ENCODE results near the gene WDCP. TPM values are rescaled to one million over a fixed set of nuclear protein-coding genes. Genes with fewer than 3 reads are reported as not detected.

Gene WDCP
- total RNA-seq, 1 experiment from 2014 or later, result 20.0 TPM

DNA sequence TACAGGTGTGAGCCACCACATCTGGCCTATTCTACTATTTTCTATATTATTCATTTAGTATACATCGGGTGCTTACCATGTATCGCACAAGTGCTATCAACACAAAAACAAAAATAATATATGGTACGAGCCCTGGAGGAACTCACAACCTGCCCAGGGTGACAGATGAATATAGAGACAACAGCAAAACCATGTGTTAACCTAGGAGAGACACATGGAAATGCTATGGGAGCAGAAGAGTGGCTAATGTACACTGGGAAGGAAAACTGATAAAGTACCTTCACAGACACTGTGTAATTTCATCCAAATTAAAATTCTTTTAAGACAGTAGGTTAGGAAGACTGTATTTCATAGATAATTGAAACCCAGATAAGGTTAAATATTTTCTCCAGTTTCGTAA, 25.1 kb upstream of the WDCP start:
- ChIA-PET CTCF (no interaction called here), POLR2A (no interaction called here)
- H3K27ac ChIP-seq (ENCODE audit: low read length), result no peak overlapping the region
- DNase-seq (ENCODE audit: low read depth, low spot score) (no peak), ATAC-seq (no peak)
- no peaks in the 10 kb centered on the region for H3K27me3 ChIP-seq (ENCODE audit: control insufficient read depth, insufficient read depth, low read length)
- H3K4me3 ChIP-seq (ENCODE audit: low read depth in 2 of 2, low read length in 2 of 2), result no peak overlapping the region
- H3K4me1 ChIP-seq (ENCODE audit: control insufficient read depth, insufficient read depth, low read length), result peaks cover 4% of the 10 kb centered on the region; the same call in 1 of the 2 replicates
- no peaks in the 10 kb centered on the region for H3K9me3 ChIP-seq (ENCODE audit: control insufficient read depth, insufficient read depth, low read depth, low read length)
- BruUV-seq (replicated peaks), result no TSS peak
- TF ChIP-seq, protein P1, sequence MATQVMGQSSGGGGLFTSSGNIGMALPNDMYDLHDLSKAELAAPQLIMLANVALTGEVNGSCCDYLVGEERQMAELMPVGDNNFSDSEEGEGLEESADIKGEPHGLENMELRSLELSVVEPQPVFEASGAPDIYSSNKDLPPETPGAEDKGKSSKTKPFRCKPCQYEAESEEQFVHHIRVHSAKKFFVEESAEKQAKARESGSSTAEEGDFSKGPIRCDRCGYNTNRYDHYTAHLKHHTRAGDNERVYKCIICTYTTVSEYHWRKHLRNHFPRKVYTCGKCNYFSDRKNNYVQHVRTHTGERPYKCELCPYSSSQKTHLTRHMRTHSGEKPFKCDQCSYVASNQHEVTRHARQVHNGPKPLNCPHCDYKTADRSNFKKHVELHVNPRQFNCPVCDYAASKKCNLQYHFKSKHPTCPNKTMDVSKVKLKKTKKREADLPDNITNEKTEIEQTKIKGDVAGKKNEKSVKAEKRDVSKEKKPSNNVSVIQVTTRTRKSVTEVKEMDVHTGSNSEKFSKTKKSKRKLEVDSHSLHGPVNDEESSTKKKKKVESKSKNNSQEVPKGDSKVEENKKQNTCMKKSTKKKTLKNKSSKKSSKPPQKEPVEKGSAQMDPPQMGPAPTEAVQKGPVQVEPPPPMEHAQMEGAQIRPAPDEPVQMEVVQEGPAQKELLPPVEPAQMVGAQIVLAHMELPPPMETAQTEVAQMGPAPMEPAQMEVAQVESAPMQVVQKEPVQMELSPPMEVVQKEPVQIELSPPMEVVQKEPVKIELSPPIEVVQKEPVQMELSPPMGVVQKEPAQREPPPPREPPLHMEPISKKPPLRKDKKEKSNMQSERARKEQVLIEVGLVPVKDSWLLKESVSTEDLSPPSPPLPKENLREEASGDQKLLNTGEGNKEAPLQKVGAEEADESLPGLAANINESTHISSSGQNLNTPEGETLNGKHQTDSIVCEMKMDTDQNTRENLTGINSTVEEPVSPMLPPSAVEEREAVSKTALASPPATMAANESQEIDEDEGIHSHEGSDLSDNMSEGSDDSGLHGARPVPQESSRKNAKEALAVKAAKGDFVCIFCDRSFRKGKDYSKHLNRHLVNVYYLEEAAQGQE (IDR thresholded peaks at IDR 0.05; ENCODE audit: insufficient read depth in 1 of 2, low read depth in 2 of 2, low read length in 1 of 2), result no peak
- TF ChIP-seq, protein P2, sequence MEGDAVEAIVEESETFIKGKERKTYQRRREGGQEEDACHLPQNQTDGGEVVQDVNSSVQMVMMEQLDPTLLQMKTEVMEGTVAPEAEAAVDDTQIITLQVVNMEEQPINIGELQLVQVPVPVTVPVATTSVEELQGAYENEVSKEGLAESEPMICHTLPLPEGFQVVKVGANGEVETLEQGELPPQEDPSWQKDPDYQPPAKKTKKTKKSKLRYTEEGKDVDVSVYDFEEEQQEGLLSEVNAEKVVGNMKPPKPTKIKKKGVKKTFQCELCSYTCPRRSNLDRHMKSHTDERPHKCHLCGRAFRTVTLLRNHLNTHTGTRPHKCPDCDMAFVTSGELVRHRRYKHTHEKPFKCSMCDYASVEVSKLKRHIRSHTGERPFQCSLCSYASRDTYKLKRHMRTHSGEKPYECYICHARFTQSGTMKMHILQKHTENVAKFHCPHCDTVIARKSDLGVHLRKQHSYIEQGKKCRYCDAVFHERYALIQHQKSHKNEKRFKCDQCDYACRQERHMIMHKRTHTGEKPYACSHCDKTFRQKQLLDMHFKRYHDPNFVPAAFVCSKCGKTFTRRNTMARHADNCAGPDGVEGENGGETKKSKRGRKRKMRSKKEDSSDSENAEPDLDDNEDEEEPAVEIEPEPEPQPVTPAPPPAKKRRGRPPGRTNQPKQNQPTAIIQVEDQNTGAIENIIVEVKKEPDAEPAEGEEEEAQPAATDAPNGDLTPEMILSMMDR (IDR thresholded peaks at IDR 0.05), result no peak
- TF ChIP-seq SIN3A (IDR thresholded peaks at IDR 0.05; ENCODE audit: borderline replicate concordance, insufficient read depth, low read depth, low read length) (no peak), POLR2AphosphoS5 (IDR thresholded peaks at IDR 0.05; ENCODE audit: low read depth, low read length) (no peak), TCF7L2 (IDR thresholded peaks at IDR 0.05; ENCODE audit: low read depth, low read length) (no peak)
- intact Hi-C loops (cut with micrococcal nuclease; ENCODE audit: unreplicated experiment), result no loop called here
- peaks cover 25% of the 10 kb centered on the region for H3K36me3 ChIP-seq (ENCODE audit: control insufficient read depth, insufficient read depth, low read length)
- in situ Hi-C loops (cut with HindIII; ENCODE audit: low pct_unique_long_range_greater_than_20kb, low sequenced_read_pairs), result no loop called here

DNA sequence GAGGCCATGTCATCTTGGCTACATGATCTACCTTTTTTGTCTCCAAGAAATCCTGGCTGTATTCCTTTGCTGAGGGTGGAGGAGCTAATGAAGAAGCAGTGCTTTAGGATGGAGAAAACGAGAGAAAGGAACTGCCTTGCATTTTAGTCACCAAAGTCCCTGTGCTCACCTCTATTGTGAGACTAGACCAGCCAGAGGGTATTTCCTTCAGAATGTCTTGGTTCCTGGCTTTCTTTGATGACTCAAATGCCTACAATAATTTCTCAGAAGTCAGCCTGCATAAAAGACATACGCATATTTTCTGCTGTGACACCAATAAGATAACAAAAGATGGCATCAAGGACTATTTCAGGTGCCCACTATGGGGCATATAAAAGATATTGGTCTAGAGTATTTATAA, 18.1 kb upstream of the WDCP start:
- DNase-seq (ENCODE audit: low read depth, low spot score) (no peak), ATAC-seq (no peak)
- no peak for TF ChIP-seq POLR2AphosphoS5 (IDR thresholded peaks at IDR 0.05; ENCODE audit: low read depth, low read length)
- TF ChIP-seq, protein P1 (IDR thresholded peaks at IDR 0.05; ENCODE audit: insufficient read depth in 1 of 2, low read depth in 2 of 2, low read length in 1 of 2), result no peak
- TF ChIP-seq, protein P2 (IDR thresholded peaks at IDR 0.05), result no peak
- no peak for TF ChIP-seq SIN3A (IDR thresholded peaks at IDR 0.05; ENCODE audit: borderline replicate concordance, insufficient read depth, low read depth, low read length)
- no peak for TF ChIP-seq TCF7L2 (IDR thresholded peaks at IDR 0.05; ENCODE audit: low read depth, low read length)
- ChIA-PET POLR2A (interaction anchor here (0.6 kb wide), 1 partner anchor 57 kb away, joined by 4 read pairs; no protein-coding TSS in a partner anchor), CTCF (no interaction called here)
- no peaks in the 10 kb centered on the region for H3K27me3 ChIP-seq (ENCODE audit: control insufficient read depth, insufficient read depth, low read length)
- intact Hi-C loops (cut with micrococcal nuclease; ENCODE audit: unreplicated experiment), result loop anchor here (10.0 kb wide), 1 partner anchor 241 kb away; no protein-coding TSS in a partner anchor
- H3K9me3 ChIP-seq (ENCODE audit: control insufficient read depth, insufficient read depth, low read depth, low read length), result no peaks in the 10 kb centered on the region
- BruUV-seq (replicated peaks), result no TSS peak
- H3K36me3 ChIP-seq (ENCODE audit: control insufficient read depth, insufficient read depth, low read length), result peaks cover 16% of the 10 kb centered on the region; the same call in 1 of the 2 replicates
- in situ Hi-C loops (cut with HindIII; ENCODE audit: low pct_unique_long_range_greater_than_20kb, low sequenced_read_pairs), result no loop called here
- H3K27ac ChIP-seq (ENCODE audit: low read length), result no peak overlapping the region
- no peak overlapping the region for H3K4me3 ChIP-seq (ENCODE audit: low read depth in 2 of 2, low read length in 2 of 2)
- no peaks in the 10 kb centered on the region for H3K4me1 ChIP-seq (ENCODE audit: control insufficient read depth, insufficient read depth, low read length)

Measured in Panc1 (cell line).